22Rv1 (cell line): Measurements from ENCODE around the gene DOCK8.

ENCODE experiments used
- ZFX ChIP-seq: fragments of 450-650 bp; IDR thresholded peaks from 2 replicates; pipeline ENCODE4 v1.6.1; 2017; ENCODE audit warnings: antibody characterized with exemption, borderline replicate concordance
- TF ChIP-seq, protein P1 (sequence below): fragments of 450-650 bp; IDR thresholded peaks from 2 replicates; pipeline ENCODE4 v1.5.1; 2017; ENCODE audit warnings: mild to moderate bottlenecking

DNA sequence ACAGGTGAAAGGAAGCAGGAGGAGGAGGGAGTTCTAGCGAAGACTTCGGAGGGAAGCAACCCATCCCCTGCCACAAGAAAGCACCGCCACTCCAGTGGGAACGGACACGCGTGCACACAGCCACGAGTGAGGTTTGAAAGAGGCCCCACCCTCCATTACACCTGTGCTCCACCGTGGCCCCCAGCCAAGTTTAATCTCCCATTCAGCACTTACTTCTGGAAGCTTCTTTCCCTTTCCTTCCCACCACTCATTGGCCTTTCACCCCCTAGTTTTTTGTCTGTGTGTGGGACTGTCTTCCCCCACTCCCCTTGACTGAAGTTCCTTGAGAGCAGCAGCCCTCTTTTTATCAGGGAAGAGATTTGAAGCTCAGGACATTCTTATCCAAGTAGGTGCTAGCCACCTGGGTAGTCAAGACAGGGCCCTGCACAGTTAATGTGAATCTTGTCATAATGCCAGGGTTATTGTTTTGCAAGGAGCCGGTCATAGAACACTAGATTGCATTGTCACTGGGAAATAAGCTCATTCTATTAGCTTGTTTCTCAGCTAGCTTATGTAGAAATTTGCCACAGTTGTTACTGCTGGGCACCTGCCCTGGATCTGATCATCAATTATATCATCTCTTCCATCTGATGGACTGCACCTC, 256.0 kb downstream of the DOCK8 start:
- TF ChIP-seq, protein P1, sequence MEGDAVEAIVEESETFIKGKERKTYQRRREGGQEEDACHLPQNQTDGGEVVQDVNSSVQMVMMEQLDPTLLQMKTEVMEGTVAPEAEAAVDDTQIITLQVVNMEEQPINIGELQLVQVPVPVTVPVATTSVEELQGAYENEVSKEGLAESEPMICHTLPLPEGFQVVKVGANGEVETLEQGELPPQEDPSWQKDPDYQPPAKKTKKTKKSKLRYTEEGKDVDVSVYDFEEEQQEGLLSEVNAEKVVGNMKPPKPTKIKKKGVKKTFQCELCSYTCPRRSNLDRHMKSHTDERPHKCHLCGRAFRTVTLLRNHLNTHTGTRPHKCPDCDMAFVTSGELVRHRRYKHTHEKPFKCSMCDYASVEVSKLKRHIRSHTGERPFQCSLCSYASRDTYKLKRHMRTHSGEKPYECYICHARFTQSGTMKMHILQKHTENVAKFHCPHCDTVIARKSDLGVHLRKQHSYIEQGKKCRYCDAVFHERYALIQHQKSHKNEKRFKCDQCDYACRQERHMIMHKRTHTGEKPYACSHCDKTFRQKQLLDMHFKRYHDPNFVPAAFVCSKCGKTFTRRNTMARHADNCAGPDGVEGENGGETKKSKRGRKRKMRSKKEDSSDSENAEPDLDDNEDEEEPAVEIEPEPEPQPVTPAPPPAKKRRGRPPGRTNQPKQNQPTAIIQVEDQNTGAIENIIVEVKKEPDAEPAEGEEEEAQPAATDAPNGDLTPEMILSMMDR, result no peak
- TF ChIP-seq ZFX, result no peak
